Body of pancreas (tissue), 4 donors: ENCODE measurements around the gene HRK.

Source experiments
- POLR2A ChIP-seq, 3 donors: fragments of 450-650 bp; IDR thresholded peaks; one replicate each; pipeline ENCODE4 v1.6.1; 2016; ENCODE audit warnings: antibody characterized with exemption in 3 of 3, mild to moderate bottlenecking in 2 of 3
- TF ChIP-seq, protein P1 (sequence below), 7 experiments: fragments of 450-650 bp in 4 of 7; fragments of 200-600 bp in 3 of 7; sonication (generic) in 3 of 7; IDR thresholded peaks; one replicate each; pipeline ENCODE4 v1.5.1; 2016 to 2019; ENCODE audit warnings: antibody characterized with exemption in 7 of 7

DNA sequence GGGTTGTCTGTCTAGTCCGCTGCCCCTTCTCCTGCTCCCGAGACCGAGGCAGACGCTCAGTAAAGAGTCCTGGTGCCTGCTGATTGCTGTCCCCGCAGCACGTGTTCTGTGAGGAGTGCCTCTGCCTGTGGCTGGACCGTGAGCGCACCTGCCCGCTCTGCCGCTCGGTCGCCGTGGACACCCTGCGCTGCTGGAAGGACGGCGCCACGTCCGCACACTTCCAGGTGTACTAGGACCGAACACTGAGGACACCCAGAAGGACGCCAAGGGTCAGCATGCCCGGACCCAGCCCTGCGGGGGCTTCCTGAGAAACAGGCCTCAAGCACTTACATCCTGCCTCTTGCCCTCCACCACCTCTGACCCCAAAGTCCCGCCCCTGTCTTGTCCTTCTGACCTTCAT lies 32.0 kb downstream of the HRK start:
- TF ChIP-seq POLR2A (IDR thresholded peaks at IDR 0.05), result no peak
- TF ChIP-seq, protein P1, sequence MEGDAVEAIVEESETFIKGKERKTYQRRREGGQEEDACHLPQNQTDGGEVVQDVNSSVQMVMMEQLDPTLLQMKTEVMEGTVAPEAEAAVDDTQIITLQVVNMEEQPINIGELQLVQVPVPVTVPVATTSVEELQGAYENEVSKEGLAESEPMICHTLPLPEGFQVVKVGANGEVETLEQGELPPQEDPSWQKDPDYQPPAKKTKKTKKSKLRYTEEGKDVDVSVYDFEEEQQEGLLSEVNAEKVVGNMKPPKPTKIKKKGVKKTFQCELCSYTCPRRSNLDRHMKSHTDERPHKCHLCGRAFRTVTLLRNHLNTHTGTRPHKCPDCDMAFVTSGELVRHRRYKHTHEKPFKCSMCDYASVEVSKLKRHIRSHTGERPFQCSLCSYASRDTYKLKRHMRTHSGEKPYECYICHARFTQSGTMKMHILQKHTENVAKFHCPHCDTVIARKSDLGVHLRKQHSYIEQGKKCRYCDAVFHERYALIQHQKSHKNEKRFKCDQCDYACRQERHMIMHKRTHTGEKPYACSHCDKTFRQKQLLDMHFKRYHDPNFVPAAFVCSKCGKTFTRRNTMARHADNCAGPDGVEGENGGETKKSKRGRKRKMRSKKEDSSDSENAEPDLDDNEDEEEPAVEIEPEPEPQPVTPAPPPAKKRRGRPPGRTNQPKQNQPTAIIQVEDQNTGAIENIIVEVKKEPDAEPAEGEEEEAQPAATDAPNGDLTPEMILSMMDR (IDR thresholded peaks at IDR 0.05), result no peak
